Activated T-cell treated with anti-CD3 and anti-CD28 coated beads, Interleukin-2, amount 50 U/mL, for 48 hours (primary cell): Measurements from ENCODE around the gene RCOR3.
"Not testable (repeated sequence)": the region's sequence is repeated elsewhere in the genome, so short reads cannot be mapped to it uniquely, and the experiment has no call there.

ENCODE experiments used
- DNase-seq, 2 experiments: peaks; one replicate each; pipeline ENCODE4 v3.0.0-alpha.2; 2020

RCOR3 gene

DNA sequence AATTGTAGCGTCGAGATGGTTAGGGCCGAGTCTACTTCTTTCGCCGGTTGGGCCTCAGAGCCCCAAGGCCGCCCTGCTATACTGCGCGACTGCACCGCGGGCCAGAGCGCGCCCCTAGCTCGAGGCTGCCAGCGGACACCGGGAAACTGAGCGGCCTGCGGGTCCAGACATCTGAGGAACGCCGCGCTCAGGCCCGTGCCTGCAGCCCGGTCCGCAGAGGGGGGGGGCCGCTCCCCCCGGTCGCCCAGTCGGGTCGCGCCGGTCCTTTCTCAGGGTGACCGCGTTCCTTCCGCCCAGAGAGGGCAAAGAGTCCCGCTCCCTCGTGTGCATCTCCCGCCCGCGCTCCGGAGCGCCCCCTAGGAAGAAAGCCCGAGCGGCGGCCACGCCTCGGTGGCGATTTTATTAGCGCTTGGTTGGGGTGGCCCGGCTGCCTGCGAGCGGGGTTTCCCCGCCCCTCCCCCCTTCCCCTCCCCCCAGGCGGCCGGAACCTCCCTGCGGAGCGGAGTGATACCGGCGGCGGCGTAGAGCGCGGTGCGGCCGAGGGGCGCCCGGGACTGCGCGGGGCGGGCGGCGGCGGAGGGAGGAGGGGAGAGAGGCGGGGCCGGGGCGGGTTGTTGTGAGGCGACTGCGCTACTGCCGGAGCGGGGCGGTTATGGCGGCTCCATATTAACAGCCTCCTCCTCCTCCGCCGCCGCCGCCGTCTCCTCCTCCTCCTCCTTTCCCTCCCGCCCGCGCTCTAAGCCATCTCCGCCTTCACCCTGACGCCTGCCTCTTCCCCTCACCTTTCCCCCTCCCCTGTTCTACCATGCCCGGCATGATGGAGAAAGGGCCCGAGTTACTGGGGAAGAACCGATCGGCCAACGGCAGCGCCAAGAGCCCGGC is at the start of gene RCOR3:
TSS of gene RCOR3 (plus strand) at position 611 of the 882 bp plus-strand sequence. CDS start at position 806, 195 bp downstream.
- peak; percentile 94 to 97 for DNase-seq

DNA sequence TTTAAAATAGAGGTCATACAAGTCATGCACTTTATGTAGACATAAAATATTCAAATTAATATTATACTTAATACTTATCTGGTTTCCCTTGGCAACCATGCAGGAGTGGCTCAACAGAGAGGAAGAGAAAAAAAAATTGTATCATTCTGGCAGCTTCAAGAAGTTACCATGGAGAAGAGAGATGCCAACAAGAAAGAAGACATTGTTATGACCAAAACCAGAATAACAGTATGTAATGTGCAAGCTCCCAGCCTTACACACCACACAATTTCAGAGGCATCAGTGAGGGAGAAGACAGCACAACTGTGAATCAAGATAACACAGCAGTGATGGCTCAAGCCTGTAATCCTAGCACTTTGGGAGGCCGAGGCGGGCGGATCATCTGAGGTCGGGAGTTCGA is 49.1 kb upstream of the RCOR3 start:
- DNase-seq: no peak

GRCh38 chr1:211210965-211211364 is 48.2 kb upstream of the RCOR3 start:
- DNase-seq: no peak

DNA sequence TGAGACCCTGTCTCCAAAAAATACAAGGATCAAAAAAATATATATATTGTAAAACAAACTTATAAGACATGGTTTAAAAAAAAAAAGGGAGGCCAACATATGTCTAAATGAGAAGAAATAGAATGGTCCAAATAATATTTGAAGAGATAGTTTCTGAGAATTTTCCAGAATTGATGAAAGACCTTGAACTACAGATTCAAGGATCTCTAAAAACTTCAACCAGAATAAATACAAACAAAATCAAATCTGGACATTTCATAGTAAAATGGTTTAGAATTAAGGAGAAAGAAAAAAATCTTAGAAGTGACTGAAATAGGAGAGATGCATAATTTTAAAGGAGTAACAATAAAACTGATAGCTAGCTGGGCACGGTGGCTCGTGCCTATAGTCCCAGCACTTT is 45.5 kb upstream of the RCOR3 start:
- no peak for DNase-seq

GRCh38 chr1:211215577-211215976 is 43.6 kb upstream of the RCOR3 start:
- no peak for DNase-seq

DNA sequence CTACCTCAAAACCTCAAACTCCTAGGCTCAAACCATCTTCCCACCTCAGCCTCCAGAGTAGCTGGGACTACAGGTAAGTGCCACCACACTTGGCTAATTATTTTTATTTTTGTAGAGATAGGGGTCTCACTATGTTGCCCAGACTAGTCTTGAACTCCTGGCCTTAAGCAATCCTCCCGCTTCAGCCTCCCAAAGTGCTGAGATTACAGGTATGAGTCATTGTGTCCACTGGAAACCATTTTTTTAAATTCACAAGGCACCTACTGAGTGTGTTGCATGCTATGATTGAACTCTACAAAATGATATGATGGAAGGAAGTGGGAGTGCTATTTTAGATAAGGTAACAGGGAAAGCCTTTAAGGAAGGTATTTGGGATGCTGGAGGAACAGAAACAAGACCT is 41.8 kb upstream of the RCOR3 start:
- DNase-seq: no peak

GRCh38 chr1:211222469-211223234 is 36.5 kb upstream of the RCOR3 start:
- DNase-seq: not testable (repeated sequence)

DNA sequence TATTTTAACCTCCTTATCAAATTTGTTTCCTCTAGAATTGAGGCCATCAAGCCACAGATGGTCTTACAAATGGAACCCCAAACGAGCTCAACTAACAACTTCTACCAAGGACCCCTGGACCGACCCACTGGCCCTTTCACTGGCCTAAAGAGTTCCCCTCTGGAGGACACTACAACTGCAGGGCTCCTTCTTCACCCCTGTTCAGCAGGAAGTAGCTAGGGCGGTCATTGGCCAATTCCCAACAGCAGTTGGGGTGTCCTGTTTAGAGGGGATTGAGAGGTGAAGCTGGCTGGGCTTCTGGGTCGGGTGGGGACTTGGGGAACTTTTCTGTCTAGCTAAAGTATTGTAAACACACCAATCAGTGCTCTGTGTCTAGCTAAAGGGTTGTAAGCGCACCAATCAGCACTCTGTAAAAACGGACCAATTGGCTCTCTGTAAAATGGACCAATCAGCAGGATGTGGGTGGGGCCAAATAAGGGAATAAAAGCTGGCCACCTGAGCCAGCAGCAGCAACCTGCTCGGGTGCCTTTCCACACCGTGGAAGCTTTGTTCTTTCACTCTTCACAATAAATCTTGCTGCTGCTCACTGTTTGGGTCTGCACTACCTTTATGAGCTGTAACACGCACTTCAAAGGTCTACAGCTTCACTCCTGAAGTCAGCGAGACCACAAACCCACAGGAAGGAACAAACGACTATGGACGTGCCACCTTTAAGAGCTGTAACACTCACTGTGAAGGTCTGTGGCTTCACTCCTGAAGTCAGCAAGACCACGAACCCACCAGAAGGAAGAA is 30.4 kb upstream of the RCOR3 start:
- DNase-seq: peak; percentile 58 to 64

DNA sequence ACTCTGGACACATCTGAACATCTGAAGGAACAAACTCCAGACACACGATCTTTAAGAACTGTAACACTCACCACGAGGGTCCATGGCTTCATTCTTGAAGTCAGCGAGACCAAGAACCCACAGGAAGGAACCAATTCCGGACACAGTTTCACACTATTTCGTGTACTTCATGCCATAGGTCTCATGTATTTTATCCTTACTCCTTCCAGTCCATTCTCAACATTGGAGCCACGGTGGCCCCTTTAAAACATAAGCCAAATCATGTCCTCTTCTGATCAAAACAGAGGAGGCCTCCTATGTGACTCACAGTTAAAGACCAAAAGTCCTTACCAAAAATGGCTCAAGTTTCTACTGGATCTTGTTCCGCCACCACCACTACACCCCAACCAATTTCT is 29.8 kb upstream of the RCOR3 start:
- DNase-seq: no peak

- no peak for DNase-seq
Observed at GRCh38 chr1:211231873-211232272, 27.3 kb upstream of the RCOR3 start.

- DNase-seq: no peak
Observed at GRCh38 chr1:211236633-211237320, 22.4 kb upstream of the RCOR3 start.

DNA sequence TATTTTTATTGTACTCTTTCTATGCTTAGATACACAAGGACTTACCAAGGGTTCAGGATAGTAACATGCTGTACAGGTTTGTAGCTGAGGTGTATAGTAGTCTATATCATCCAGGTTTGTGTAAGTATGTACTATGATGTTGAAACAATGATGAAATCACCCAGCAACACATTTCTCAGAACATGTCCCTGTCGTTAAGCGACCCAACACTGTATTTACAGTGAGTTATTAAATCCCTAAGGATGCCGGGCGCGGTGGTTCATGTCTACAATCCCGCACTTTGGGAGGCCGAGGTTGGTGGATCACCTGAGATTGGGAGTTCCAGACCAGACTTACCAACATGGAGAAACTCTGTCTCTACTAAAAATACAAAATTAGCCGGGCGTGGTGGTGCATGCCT is 21.6 kb upstream of the RCOR3 start:
- no peak for DNase-seq

GRCh38 chr1:211240567-211240966 is 18.6 kb upstream of the RCOR3 start:
- DNase-seq: not testable (repeated sequence)

- DNase-seq: no peak
Observed at GRCh38 chr1:211241071-211241470, 18.1 kb upstream of the RCOR3 start.

- DNase-seq: not testable (repeated sequence)
Observed at GRCh38 chr1:211243639-211244038, 15.5 kb upstream of the RCOR3 start.

DNA sequence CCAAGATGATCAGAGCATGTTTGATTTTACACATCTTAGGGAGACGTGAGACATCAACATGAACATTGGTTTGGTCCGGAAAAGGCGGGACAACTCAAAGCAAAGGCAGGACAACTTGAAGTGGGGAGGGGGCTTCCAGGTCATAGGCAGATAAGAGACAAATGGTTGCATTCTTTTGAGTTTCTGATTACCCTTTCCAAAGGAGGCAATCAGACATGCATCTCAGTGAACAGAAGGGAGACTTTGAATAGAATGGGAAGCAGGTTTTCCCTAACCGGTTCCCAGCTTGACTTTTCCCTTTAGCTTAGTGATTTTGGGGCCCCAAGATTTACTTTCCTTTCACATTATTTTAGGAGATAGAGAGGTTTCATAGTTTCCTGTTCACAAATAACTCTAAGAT is 12.6 kb upstream of the RCOR3 start:
- not testable (repeated sequence) for DNase-seq

DNA sequence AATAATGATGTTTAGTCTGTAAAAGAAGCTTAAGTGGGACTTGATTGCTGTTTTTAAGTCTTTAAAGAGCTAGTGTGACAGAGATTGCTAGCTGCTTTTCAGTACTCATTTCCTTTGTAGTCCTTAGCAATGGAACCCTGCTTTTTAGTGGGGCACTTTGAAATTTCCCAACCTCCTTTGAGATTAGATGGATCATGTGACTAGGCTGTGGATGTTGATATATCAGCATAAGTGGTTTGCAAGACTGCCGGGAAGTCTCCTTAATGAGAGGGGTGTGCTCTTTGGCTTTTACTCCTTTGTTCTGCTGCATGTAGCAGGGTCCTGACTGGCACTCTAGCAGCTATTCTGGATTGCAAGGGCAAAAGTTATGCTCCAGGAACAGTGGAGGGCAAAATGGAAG is 11.2 kb upstream of the RCOR3 start:
- DNase-seq: no peak

DNA sequence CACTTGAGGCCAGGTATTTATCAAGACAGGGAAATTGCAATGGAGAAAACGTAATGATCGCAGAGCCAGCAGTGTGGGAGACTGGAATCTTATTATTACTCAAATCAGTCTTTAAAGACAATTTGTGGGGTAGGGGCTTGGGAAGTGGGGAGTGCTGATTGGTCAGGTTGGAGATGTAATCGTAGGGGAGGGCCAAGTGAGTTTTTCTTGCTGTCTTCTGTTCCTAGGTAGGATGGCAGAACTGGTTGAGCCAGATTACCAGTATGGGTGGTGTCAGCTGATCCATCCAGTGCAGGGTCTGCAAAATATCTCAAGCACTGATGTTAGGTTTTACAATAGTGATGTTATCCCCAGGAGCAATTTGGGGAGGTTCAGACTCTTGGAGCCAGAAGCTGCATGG is 9.6 kb upstream of the RCOR3 start:
- DNase-seq: not testable (repeated sequence)

GRCh38 chr1:211257826-211258225 is 1.3 kb upstream of the RCOR3 start:
- no peak for DNase-seq

DNA sequence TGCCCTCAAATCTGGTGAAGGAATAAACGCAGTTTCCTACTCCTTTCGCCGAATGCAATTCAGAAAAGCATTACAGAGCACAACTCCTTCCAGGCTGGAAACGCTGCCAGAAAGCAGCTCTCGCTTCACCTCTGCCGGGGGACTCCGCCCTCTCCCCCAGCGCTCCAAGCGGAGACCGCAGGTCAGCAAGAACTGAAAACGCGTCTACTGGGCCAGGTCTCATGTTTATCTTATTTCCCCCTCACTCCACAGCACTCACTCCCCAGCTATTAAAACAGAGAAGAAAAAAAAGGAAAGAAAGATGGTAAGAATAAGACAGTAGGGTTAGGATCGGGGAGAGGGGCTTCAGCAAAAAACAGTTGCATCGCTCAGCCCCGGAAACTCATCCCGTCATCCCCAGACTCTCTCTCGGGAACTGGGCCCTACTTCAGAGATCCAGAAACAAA is 833 bp upstream of the RCOR3 start:
- peak; percentile 72 to 74 for DNase-seq

DNA sequence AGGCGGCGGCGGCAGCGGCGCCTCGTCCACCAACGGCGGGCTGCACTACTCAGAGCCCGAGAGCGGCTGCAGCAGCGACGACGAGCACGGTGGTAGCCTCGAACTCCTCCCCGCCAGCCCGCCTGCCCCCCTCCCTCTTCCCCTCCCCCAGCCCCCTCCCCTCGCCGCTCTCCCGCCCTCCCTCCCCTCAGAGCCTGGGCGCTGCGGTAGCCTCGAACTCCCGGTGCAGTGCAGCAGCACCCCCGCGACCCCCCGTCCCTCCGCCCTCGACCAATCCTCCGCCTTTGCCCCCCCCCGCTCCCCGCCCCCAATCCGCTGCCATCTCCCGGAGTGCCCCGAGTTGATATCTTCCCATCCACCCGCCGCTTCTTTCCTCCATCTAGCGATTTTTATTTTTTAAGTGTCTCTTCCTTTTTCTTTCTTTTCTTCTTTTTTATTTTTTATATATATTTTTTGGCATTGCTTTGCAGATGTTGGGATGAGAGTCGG is 516 bp downstream of the RCOR3 start:
- no peak for DNase-seq
